HepG2 (cell line): Measurements from ENCODE around the gene CIROP. TPM values are rescaled to one million over a fixed set of nuclear protein-coding genes. Genes with fewer than 3 reads are reported as not detected.

ENCODE experiments used
- ATAC-seq: fragments of 200-7000 bp; cut with Tn5 transposase; 3 replicates; pipeline ENCODE4 v1.9.1; 2020; ENCODE audit warnings: mild to moderate bottlenecking, moderate library complexity
- BruUV-seq: library from RNA; stranded (reverse); fragments of 400-500 nt; replicated peaks from 2 replicates; lab custom pipeline; 2021; lab: Mats Ljungman, UMichigan
- CTCF ChIA-PET: fragments of 300-600 bp; formaldehyde crosslinking; extraction: SDS; loops from one replicate; lab custom pipeline; 2021; ENCODE audit warnings: low total read pairs, inconsistent platforms, low intra/inter-chr PET ratio; lab: Yijun Ruan, JAX
- POLR2A ChIA-PET: fragments of 350-600 bp; sonication (Branson Sonifier 250); formaldehyde crosslinking; loops from one replicate; lab custom pipeline; 2020; ENCODE audit warnings: antibody characterized with exemption, inconsistent platforms; lab: Yijun Ruan, JAX
- DNase-seq: peaks from one replicate; pipeline ENCODE4 v3.0.0-alpha.2; 2015; ENCODE audit warnings: low spot score
- FAIRE-seq: peaks from 3 replicates; lab custom pipeline; 2011; peaks lifted over from hg19 to GRCh38; lab: Jason Lieb, UNC
- H2AFZ ChIP-seq: one replicate; pipeline ENCODE4 v1.6.1; 2011; ENCODE audit warnings: low read length, inconsistent platforms
- H3K27ac ChIP-seq: fragments of 300-600 bp; 3 replicates; pipeline ENCODE4 v1.8.0; 2011; ENCODE audit warnings: mixed run types, mild to moderate bottlenecking, mixed read lengths, low read length, inconsistent platforms; ENCODE audit not compliant: insufficient read depth; ENCODE audit errors: extremely low read length
- H3K27me3 ChIP-seq, 2 experiments: fragments of 200-600 bp in 1 of 2; 2 replicates in 1 of 2; 3 replicates in 1 of 2; pipeline versions ENCODE4 v1.6.0 to v1.8.0; 2011; ENCODE audit warnings: low read length in 2 of 2, mild to moderate bottlenecking in 2 of 2, moderate library complexity in 2 of 2, inconsistent platforms in 1 of 2; ENCODE audit not compliant: insufficient read depth in 2 of 2, control insufficient read depth in 1 of 2
- H3K36me3 ChIP-seq, 2 experiments: fragments of 200-600 bp in 1 of 2; replicated peaks in 1 of 2; 2 replicates in 1 of 2; 3 replicates in 1 of 2; pipeline versions ENCODE4 v1.5.1 to v1.8.0; 2011; ENCODE audit warnings: low read length in 2 of 2, inconsistent platforms in 1 of 2; ENCODE audit not compliant: insufficient read depth in 2 of 2, control insufficient read depth in 1 of 2
- H3K4me1 ChIP-seq: 2 replicates; pipeline ENCODE4 v1.5.1; 2012; ENCODE audit warnings: low read length, inconsistent platforms; ENCODE audit not compliant: insufficient read depth
- H3K4me2 ChIP-seq: 2 replicates; pipeline ENCODE4 v1.6.0; 2011; ENCODE audit warnings: low read depth, low read length, inconsistent platforms
- H3K4me3 ChIP-seq, 3 experiments: fragments of 200-600 bp in 1 of 3; sonication (generic), shearing (Covaris generic) in 1 of 3; replicated peaks in 1 of 3; 2 replicates each; pipeline ENCODE4 v1.5.1; 2011 to 2016; ENCODE audit warnings: low read length in 3 of 3, inconsistent platforms in 2 of 3, low read depth in 2 of 3, mild to moderate bottlenecking in 2 of 3, control low read depth in 1 of 3, mixed read lengths in 1 of 3; ENCODE audit not compliant: insufficient read depth in 1 of 3
- H3K79me2 ChIP-seq: one replicate; pipeline ENCODE4 v1.6.1; 2011; ENCODE audit warnings: low read length, inconsistent platforms; ENCODE audit not compliant: insufficient read depth
- H3K9ac ChIP-seq: 2 replicates; pipeline ENCODE4 v1.6.0; 2011; ENCODE audit warnings: mild to moderate bottlenecking, low read depth, low read length, inconsistent platforms; ENCODE audit not compliant: insufficient read depth
- H3K9me3 ChIP-seq: 2 replicates; pipeline ENCODE4 v1.5.1; 2012; ENCODE audit warnings: mild to moderate bottlenecking, low read length
- H4K20me1 ChIP-seq: 2 replicates; pipeline ENCODE4 v1.6.0; 2011; ENCODE audit warnings: inconsistent platforms, mild to moderate bottlenecking, low read length, moderate library complexity; ENCODE audit not compliant: insufficient read depth
- CHD2 ChIP-seq: IDR thresholded peaks from 2 replicates; pipeline ENCODE4 v1.6.1; 2011; ENCODE audit warnings: low read depth, low read length, improper control_type of control experiment
- ELF4 ChIP-seq: sonication (generic); formaldehyde crosslinking; IDR thresholded peaks from 2 replicates; pipeline ENCODE4 v1.5.0; 2020; ENCODE audit warnings: missing genetic modification reagents, mild to moderate bottlenecking, moderate library complexity, borderline replicate concordance
- ETV6 ChIP-seq: sonication (generic); formaldehyde crosslinking; conservative IDR thresholded peaks from 2 replicates; pipeline ENCODE4 v1.4.0; 2020; ENCODE audit warnings: missing genetic modification reagents
- GATA4 ChIP-seq: sonication (generic); IDR thresholded peaks from 2 replicates; pipeline ENCODE4 v1.6.1; 2016; ENCODE audit warnings: antibody characterized with exemption, low read depth, borderline replicate concordance
- HINFP ChIP-seq: sonication (generic); formaldehyde crosslinking; IDR thresholded peaks from 2 replicates; pipeline ENCODE4 v1.4.0; 2020; ENCODE audit warnings: low read depth, mild to moderate bottlenecking, missing genetic modification reagents
- JUND ChIP-seq: sonication (generic); formaldehyde crosslinking; IDR thresholded peaks from 2 replicates; pipeline ENCODE4 v1.8.0; 2022; ENCODE audit warnings: mild to moderate bottlenecking, missing genetic modification reagents
- LRRFIP1 ChIP-seq: sonication (generic); formaldehyde crosslinking; conservative IDR thresholded peaks from 2 replicates; pipeline ENCODE4 v1.4.0; 2020; ENCODE audit warnings: missing genetic modification reagents
- MEIS1 ChIP-seq: sonication (generic); formaldehyde crosslinking; IDR thresholded peaks from 2 replicates; pipeline ENCODE4 v1.9.0; 2021; ENCODE audit warnings: mild to moderate bottlenecking, missing genetic modification reagents, moderate library complexity, borderline replicate concordance
- MXI1 ChIP-seq: IDR thresholded peaks from 3 replicates; pipeline ENCODE4 v1.6.1; 2012; ENCODE audit warnings: low read depth, low read length, inconsistent platforms, borderline replicate concordance
- NFKBIZ ChIP-seq: IDR thresholded peaks from 2 replicates; pipeline ENCODE4 v1.6.1; 2018; ENCODE audit warnings: missing genetic modification reagents, missing compliant biosample characterization
- PBX3 ChIP-seq: sonication (generic); formaldehyde crosslinking; IDR thresholded peaks from 2 replicates; pipeline ENCODE4 v1.8.1; 2023; ENCODE audit warnings: missing genetic modification reagents, inconsistent platforms, borderline replicate concordance
- TBP ChIP-seq: sonication (generic); formaldehyde crosslinking; IDR thresholded peaks from 2 replicates; pipeline ENCODE4 v1.5.0; 2020; ENCODE audit warnings: missing genetic modification reagents
- THAP8 ChIP-seq: sonication (generic); formaldehyde crosslinking; IDR thresholded peaks from 2 replicates; pipeline ENCODE4 v1.5.1; 2020; ENCODE audit warnings: missing genetic modification reagents, mild to moderate bottlenecking, borderline replicate concordance
- ZMYM3 ChIP-seq: sonication (generic); formaldehyde crosslinking; IDR thresholded peaks from 2 replicates; pipeline ENCODE4 v1.5.1; 2020; ENCODE audit warnings: mild to moderate bottlenecking, missing genetic modification reagents
- ZNF264 ChIP-seq: sonication (generic); formaldehyde crosslinking; IDR thresholded peaks from 2 replicates; pipeline ENCODE4 v1.4.0; 2020; ENCODE audit warnings: missing genetic modification reagents
- ZNF749 ChIP-seq: sonication (generic); formaldehyde crosslinking; IDR thresholded peaks from 2 replicates; pipeline ENCODE4 v1.8.0; 2022; ENCODE audit warnings: mild to moderate bottlenecking, missing genetic modification reagents, moderate library complexity, borderline replicate concordance
- ZNF768 ChIP-seq: sonication (generic); formaldehyde crosslinking; IDR thresholded peaks from 2 replicates; pipeline ENCODE4 v1.4.0; 2020; ENCODE audit warnings: missing genetic modification reagents
- ZNF883 ChIP-seq: sonication (generic); formaldehyde crosslinking; IDR thresholded peaks from 2 replicates; pipeline ENCODE4 v1.5.1; 2020; ENCODE audit warnings: mild to moderate bottlenecking, missing genetic modification reagents; ENCODE audit errors: not compliant biosample characterization
- WGBS: methylation state at CpG from one replicate; pipeline ENCODE4 v1.1.6; 2017; ENCODE audit warnings: low lambda C conversion rate; 5-methylcytosine and 5-hydroxymethylcytosine counted together
- in situ Hi-C: cut with HindIII; loops from 2 replicates; pipeline ENCODE4 v1.10.0; 2017; ENCODE audit warnings: low pct_unique_long_range_greater_than_20kb; ENCODE audit not compliant: extremely low pct_ligation_motif_present
- intact Hi-C: fragments of 100-400 bp; cut with micrococcal nuclease; formaldehyde crosslinking; loops from one replicate; pipeline ENCODE4 v1.10.0; 2022; ENCODE audit not compliant: unreplicated experiment
- polyA plus RNA-seq, 8 experiments: library from polyadenylated mRNA; depleted of rRNA in 3 of 8; stranded (reverse) in 7 of 8; unstranded in 1 of 8; fragments of >200 nt; fragmentation: Illumina TruSeq in 4 of 8; extraction: Trizol in 4 of 8; gene quantifications; 2 replicates each; pipeline versions ENCODE4 v1.2.1 to v1.2.3, GENCODE V29; 2011 to 2016; ENCODE audit warnings: low read depth in 4 of 8, missing spikeins in 1 of 8, mixed read lengths in 1 of 8; ENCODE audit not compliant: insufficient read depth in 1 of 8
- total RNA-seq, 5 experiments: library from RNA; depleted of rRNA; stranded (reverse); fragments of >200 nt; fragmentation: Illumina TruSeq; extraction: Trizol; gene quantifications; 2 replicates each; pipeline ENCODE4 v1.2.3, GENCODE V29; 2016; ENCODE audit warnings: low read depth in 1 of 5

CIROP gene
- total and polyA plus RNA-seq, 2 of the 13 experiments (the other 11 are each of a cell fraction or from before 2014, with no cell fraction given), result 0.07 TPM; not detected in 1

GRCh38 chr14:23136566-23137133, 31.9 kb upstream of the CIROP start (continued):
- TF ChIP-seq ZMYM3 (CRISPR knock-in tag) (peak; percentile 35; the same call in 1 of the 2 replicates), ZNF768 (peak; percentile 27; the same call in 1 of the 2 replicates)
- TF ChIP-seq, all 625 proteins: peak for 26

GRCh38 chr14:23132970-23133369, 28.2 kb upstream of the CIROP start:
- in situ Hi-C loops, result no loop called here
- peaks cover 17% of the 10 kb centered on the region for H3K4me1 ChIP-seq
- H3K4me3 ChIP-seq, result no peak overlapping the region
- no peaks in the 10 kb centered on the region for H4K20me1 ChIP-seq
- no peak overlapping the region for H3K4me2 ChIP-seq
- H3K27me3 ChIP-seq, result peaks cover 14 to 60% of the 10 kb centered on the region in 2 experiments; a peak in 4 of 5 replicates
- DNase-seq, result no peak
- WGBS, result 30% methylated on average over 8 of the region's 8 CpGs
- FAIRE-seq, result no peak
- no peaks in the 10 kb centered on the region for H3K79me2 ChIP-seq
- ChIA-PET POLR2A (no interaction called here), CTCF (no interaction called here)
- BruUV-seq, result no TSS peak
- H3K27ac ChIP-seq, result no peak overlapping the region
- H3K36me3 ChIP-seq, result no peaks in the 10 kb centered on the region
- H3K9me3 ChIP-seq, result no peaks in the 10 kb centered on the region
- no peak for ATAC-seq
- intact Hi-C loops, result no loop called here
- no peak overlapping the region for H3K9ac ChIP-seq
- H2AFZ ChIP-seq, result no peak overlapping the region
- TF ChIP-seq MEIS1 (CRISPR knock-in tag) (no peak), PBX3 (CRISPR knock-in tag) (no peak), HINFP (CRISPR knock-in tag) (no peak), GATA4 (no peak), ELF4 (CRISPR knock-in tag) (no peak), NFKBIZ (CRISPR knock-in tag) (no peak), MXI1 (no peak), JUND (CRISPR knock-in tag) (no peak), THAP8 (no peak), ZNF749 (no peak), ZNF264 (CRISPR knock-in tag) (no peak), CHD2 (no peak), ETV6 (CRISPR knock-in tag) (no peak), ZNF883 (CRISPR knock-in tag) (no peak), TBP (CRISPR knock-in tag) (no peak), LRRFIP1 (CRISPR knock-in tag) (no peak)
